HepG2 (cell line): Measurements from ENCODE around the gene AGER. TPM values are rescaled to one million over a fixed set of nuclear protein-coding genes. Genes with fewer than 3 reads are reported as not detected.

Experiments
- GABPA ChIP-seq, 2 experiments: IDR thresholded peaks; 2 replicates each; pipeline ENCODE4 v1.6.1; 2011 to 2016; ENCODE audit warnings: low read depth in 2 of 2, low read length in 1 of 2, missing biosample characterization in 1 of 2, missing genetic modification characterization in 1 of 2
- GLI4 ChIP-seq: sonication (generic); formaldehyde crosslinking; IDR thresholded peaks from 2 replicates; pipeline ENCODE4 v1.5.1; 2020; ENCODE audit warnings: missing genetic modification reagents, mild to moderate bottlenecking, moderate library complexity, borderline replicate concordance
- GLMP ChIP-seq: sonication (generic); formaldehyde crosslinking; IDR thresholded peaks from 2 replicates; pipeline ENCODE4 v1.9.0; 2021; ENCODE audit warnings: missing genetic modification reagents, mild to moderate bottlenecking, borderline replicate concordance
- MXD1 ChIP-seq: sonication (generic); formaldehyde crosslinking; IDR thresholded peaks from 2 replicates; pipeline ENCODE4 v1.4.0; 2020; ENCODE audit warnings: mild to moderate bottlenecking, missing genetic modification reagents
- MZF1 ChIP-seq: sonication (generic); formaldehyde crosslinking; IDR thresholded peaks from 2 replicates; pipeline ENCODE4 v1.8.1; 2023; ENCODE audit warnings: mild to moderate bottlenecking, missing genetic modification reagents, borderline replicate concordance
- PATZ1 ChIP-seq: sonication (generic); formaldehyde crosslinking; IDR thresholded peaks from 2 replicates; pipeline ENCODE4 v1.4.0; 2020; ENCODE audit warnings: missing genetic modification reagents
- SETDB1 ChIP-seq: sonication (generic); formaldehyde crosslinking; IDR thresholded peaks from 2 replicates; pipeline ENCODE4 v1.5.1; 2020; ENCODE audit warnings: missing genetic modification reagents, mild to moderate bottlenecking, borderline replicate concordance
- SRF ChIP-seq: IDR thresholded peaks from 2 replicates; pipeline ENCODE4 v1.6.1; 2011; ENCODE audit warnings: mild to moderate bottlenecking, low read depth, low read length, moderate library complexity
- XRCC5 ChIP-seq: fragments of 200-400 bp; formaldehyde crosslinking; optimal IDR thresholded peaks from 2 replicates; pipeline ENCODE3; 2017; ENCODE audit warnings: mild to moderate bottlenecking, low read length
- ZBTB38 ChIP-seq: sonication (generic); formaldehyde crosslinking; IDR thresholded peaks from 2 replicates; pipeline ENCODE4 v1.5.1; 2020; ENCODE audit warnings: mild to moderate bottlenecking, missing genetic modification reagents
- ZFP90 ChIP-seq: sonication (generic); formaldehyde crosslinking; IDR thresholded peaks from 2 replicates; pipeline ENCODE4 v1.8.0; 2022; ENCODE audit warnings: missing genetic modification reagents, mild to moderate bottlenecking, inconsistent platforms, borderline replicate concordance
- ZNF251 ChIP-seq: sonication (generic); formaldehyde crosslinking; IDR thresholded peaks from 2 replicates; pipeline ENCODE4 v1.9.0; 2021; ENCODE audit warnings: mild to moderate bottlenecking, missing genetic modification reagents
- ZNF274 ChIP-seq: sonication (generic); formaldehyde crosslinking; IDR thresholded peaks from 2 replicates; pipeline ENCODE4 v1.5.1; 2020; ENCODE audit warnings: mild to moderate bottlenecking, missing genetic modification reagents
- ZNF710 ChIP-seq: sonication (generic); formaldehyde crosslinking; IDR thresholded peaks from 2 replicates; pipeline ENCODE4 v1.5.0; 2020; ENCODE audit warnings: mild to moderate bottlenecking, missing genetic modification reagents, borderline replicate concordance
- polyA plus RNA-seq, 8 experiments: library from polyadenylated mRNA; depleted of rRNA in 3 of 8; stranded (reverse) in 7 of 8; unstranded in 1 of 8; fragments of >200 nt; fragmentation: Illumina TruSeq in 4 of 8; extraction: Trizol in 4 of 8; gene quantifications; 2 replicates each; pipeline versions ENCODE4 v1.2.1 to v1.2.3, GENCODE V29; 2011 to 2016; ENCODE audit warnings: low read depth in 4 of 8, missing spikeins in 1 of 8, mixed read lengths in 1 of 8; ENCODE audit not compliant: insufficient read depth in 1 of 8
- total RNA-seq, 5 experiments: library from RNA; depleted of rRNA; stranded (reverse); fragments of >200 nt; fragmentation: Illumina TruSeq; extraction: Trizol; gene quantifications; 2 replicates each; pipeline ENCODE4 v1.2.3, GENCODE V29; 2016; ENCODE audit warnings: low read depth in 1 of 5
- TF ChIP-seq, protein P1 (sequence below): sonication (generic); formaldehyde crosslinking; IDR thresholded peaks from 2 replicates; pipeline ENCODE4 v1.5.0; 2020; ENCODE audit warnings: mild to moderate bottlenecking, missing genetic modification reagents

Gene AGER
- total and polyA plus RNA-seq, 2 of the 13 experiments (the other 11 are each of a cell fraction or from before 2014, with no cell fraction given) = 1.9 to 5.1 TPM

DNA sequence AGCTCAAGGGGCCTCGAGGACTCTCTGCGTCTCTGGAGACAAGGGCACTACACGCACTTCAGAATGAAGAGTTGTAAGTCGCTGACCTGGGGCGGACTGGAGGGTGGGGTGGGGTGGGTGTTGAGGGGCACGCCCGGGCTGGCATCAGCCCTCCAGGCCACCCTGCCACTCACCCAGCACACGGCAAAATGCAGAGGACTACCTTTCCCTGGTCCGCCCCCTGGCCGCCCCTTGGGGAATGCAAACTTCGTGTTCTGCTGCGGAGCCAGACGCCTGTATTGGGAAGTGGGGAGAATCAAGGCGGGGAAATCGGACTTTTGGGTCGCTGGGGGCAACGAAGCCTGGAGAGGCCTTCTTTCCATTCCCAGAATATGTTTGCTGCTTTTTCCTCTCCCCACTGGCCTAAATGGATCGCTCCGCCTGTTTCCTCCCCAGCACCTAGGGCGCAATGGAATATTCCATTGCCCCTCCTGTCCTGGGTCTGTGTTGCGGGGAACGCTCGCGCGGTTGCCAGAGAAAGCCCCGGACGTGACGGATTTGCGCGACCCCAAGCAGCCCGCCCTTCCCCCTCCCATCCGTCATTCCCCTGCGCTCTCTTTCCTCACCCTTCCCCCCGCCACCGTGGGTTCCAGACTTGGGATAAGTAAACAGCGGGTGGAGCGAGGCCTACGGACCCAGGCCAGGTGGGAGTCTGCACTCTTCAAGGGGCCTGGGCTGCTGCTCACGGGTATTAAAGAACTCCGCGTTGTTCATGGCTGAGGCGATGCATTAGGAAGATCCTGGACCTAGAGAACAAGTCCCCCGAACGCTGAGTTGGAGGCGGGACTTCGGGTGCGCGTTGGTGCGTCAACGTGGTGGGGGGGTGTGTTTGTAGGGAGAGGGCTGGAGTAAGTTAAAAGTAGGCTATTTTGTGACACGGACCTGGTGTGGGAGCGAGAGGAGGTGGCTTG lies 30.2 kb downstream of the AGER start, which contains the start of gene PPT2 (continued):
- TF ChIP-seq ZNF710 (CRISPR knock-in tag) (peak; percentile 83), MZF1 (CRISPR knock-in tag) (no peak), ZNF251 (CRISPR knock-in tag) (no peak; the same call in 1 of the 2 replicates), SRF (peak; percentile 55; the same call in 1 of the 2 replicates), GABPA (IDR thresholded peaks at IDR 0.05; ENCODE audit: low read depth, low read length) (peak; percentile 74), GABPA (CRISPR knock-in tag; IDR thresholded peaks at IDR 0.05; ENCODE audit: low read depth) (peak; percentile 95), ZBTB38 (CRISPR knock-in tag) (no peak; the same call in 1 of the 2 replicates), ZFP90 (CRISPR knock-in tag) (no peak), GLMP (CRISPR knock-in tag) (no peak), MXD1 (no peak; the same call in 1 of the 2 replicates), GLI4 (CRISPR knock-in tag) (peak; percentile 84; the same call in 1 of the 2 replicates), SETDB1 (CRISPR knock-in tag) (no peak), XRCC5 (peak; percentile 28), ZNF274 (CRISPR knock-in tag) (peak; percentile 88; the same call in 1 of the 2 replicates), PATZ1 (CRISPR knock-in tag) (peak; percentile 90)
- TF ChIP-seq, protein P1, sequence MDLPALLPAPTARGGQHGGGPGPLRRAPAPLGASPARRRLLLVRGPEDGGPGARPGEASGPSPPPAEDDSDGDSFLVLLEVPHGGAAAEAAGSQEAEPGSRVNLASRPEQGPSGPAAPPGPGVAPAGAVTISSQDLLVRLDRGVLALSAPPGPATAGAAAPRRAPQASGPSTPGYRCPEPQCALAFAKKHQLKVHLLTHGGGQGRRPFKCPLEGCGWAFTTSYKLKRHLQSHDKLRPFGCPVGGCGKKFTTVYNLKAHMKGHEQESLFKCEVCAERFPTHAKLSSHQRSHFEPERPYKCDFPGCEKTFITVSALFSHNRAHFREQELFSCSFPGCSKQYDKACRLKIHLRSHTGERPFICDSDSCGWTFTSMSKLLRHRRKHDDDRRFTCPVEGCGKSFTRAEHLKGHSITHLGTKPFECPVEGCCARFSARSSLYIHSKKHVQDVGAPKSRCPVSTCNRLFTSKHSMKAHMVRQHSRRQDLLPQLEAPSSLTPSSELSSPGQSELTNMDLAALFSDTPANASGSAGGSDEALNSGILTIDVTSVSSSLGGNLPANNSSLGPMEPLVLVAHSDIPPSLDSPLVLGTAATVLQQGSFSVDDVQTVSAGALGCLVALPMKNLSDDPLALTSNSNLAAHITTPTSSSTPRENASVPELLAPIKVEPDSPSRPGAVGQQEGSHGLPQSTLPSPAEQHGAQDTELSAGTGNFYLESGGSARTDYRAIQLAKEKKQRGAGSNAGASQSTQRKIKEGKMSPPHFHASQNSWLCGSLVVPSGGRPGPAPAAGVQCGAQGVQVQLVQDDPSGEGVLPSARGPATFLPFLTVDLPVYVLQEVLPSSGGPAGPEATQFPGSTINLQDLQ (CRISPR knock-in tag) = no peak
